ENCODE results near the gene TMEM132A.

DNA sequence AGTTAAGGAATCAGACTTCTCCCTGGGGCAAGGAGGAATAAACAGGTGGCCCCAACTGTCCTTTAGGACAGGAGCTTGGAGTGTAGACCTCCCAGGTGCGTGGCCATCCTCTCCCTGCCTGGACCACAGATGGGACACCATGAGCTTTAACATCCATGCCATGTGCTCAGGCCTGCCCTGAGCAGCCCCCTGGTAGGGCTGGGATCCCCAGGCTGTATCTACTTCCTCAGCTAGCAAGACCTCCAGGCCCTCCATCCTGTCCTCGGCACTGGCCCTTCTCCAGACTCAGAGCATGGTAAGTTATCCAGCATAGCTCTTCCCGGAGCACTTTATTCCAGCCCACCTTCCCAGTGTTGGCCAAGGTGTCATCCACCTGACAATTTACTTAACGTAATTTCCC is 53.0 kb downstream of the TMEM132A start:
- TF ChIP-seq EHMT2 (IDR thresholded peaks at IDR 0.05; ENCODE audit: low read depth) (no peak), RAD21 (conservative IDR thresholded peaks at IDR 0.05 in 1 of 2, IDR thresholded peaks at IDR 0.05 in 1 of 2) (no peak), EP300 (IDR thresholded peaks at IDR 0.05) (no peak), POLR2A (IDR thresholded peaks at IDR 0.05; ENCODE audit: low read length) (0 out of 2 replicates have a peak, but pooled peaks have one; percentile 11), ELK1 (IDR thresholded peaks at IDR 0.05; ENCODE audit: low read depth, low read length) (no peak), MAZ (IDR thresholded peaks at IDR 0.05; ENCODE audit: borderline replicate concordance, low read depth, low read length) (no peak), HOXB5 (CRISPR knock-in tag; IDR thresholded peaks at IDR 0.05) (no peak), ZSCAN20 (CRISPR knock-in tag; IDR thresholded peaks at IDR 0.05) (no peak), MAFK (IDR thresholded peaks at IDR 0.05; ENCODE audit: partially characterized antibody) (no peak), SMC3 (IDR thresholded peaks at IDR 0.05) (no peak), KDM1A (IDR thresholded peaks at IDR 0.05; ENCODE audit: low read depth) (no peak), ZFP36 (IDR thresholded peaks at IDR 0.05; ENCODE audit: borderline replicate concordance, partially characterized antibody) (no peak), JUNB (IDR thresholded peaks at IDR 0.05) (no peak)
- TF ChIP-seq, protein P1, sequence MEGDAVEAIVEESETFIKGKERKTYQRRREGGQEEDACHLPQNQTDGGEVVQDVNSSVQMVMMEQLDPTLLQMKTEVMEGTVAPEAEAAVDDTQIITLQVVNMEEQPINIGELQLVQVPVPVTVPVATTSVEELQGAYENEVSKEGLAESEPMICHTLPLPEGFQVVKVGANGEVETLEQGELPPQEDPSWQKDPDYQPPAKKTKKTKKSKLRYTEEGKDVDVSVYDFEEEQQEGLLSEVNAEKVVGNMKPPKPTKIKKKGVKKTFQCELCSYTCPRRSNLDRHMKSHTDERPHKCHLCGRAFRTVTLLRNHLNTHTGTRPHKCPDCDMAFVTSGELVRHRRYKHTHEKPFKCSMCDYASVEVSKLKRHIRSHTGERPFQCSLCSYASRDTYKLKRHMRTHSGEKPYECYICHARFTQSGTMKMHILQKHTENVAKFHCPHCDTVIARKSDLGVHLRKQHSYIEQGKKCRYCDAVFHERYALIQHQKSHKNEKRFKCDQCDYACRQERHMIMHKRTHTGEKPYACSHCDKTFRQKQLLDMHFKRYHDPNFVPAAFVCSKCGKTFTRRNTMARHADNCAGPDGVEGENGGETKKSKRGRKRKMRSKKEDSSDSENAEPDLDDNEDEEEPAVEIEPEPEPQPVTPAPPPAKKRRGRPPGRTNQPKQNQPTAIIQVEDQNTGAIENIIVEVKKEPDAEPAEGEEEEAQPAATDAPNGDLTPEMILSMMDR (IDR thresholded peaks at IDR 0.05) = no peak

Data from A549 (cell line).